Measurements from ENCODE around the gene MYO3B. TPM values are rescaled to one million over a fixed set of nuclear protein-coding genes. Genes with fewer than 3 reads are reported as not detected.
"Not testable (repeated sequence)": the region's sequence is repeated elsewhere in the genome, so short reads cannot be mapped to it uniquely, and the experiment has no call there.

Gene MYO3B
- total RNA-seq, 1 experiment from 2014 or later: not detected

GRCh38 chr2:170428868-170429267 lies 250.9 kb downstream of the MYO3B start:
- no peak for DNase-seq (ENCODE audit: low read depth)

GRCh38 chr2:170432823-170433222 lies 254.9 kb downstream of the MYO3B start:
- no peak for DNase-seq (ENCODE audit: low read depth)

GRCh38 chr2:170433448-170433847 lies 255.5 kb downstream of the MYO3B start:
- no peak for DNase-seq (ENCODE audit: low read depth)

- DNase-seq (ENCODE audit: low read depth): not testable (repeated sequence)
These were observed 256.4 kb downstream of the MYO3B start for GRCh38 chr2:170434396-170434795.

GRCh38 chr2:170434900-170435621 lies 257.1 kb downstream of the MYO3B start:
- DNase-seq (ENCODE audit: low read depth): no peak

- DNase-seq (ENCODE audit: low read depth): no peak
These were observed 258.4 kb downstream of the MYO3B start for GRCh38 chr2:170436077-170436943.

GRCh38 chr2:170446078-170446477 lies 268.1 kb downstream of the MYO3B start:
- DNase-seq (ENCODE audit: low read depth): peak; percentile 26

- DNase-seq (ENCODE audit: low read depth): no peak
These were observed 271.1 kb downstream of the MYO3B start for GRCh38 chr2:170449034-170449433.

GRCh38 chr2:170454471-170455372 lies 276.8 kb downstream of the MYO3B start:
- DNase-seq (ENCODE audit: low read depth): no peak

- DNase-seq (ENCODE audit: low read depth): no peak
These were observed 277.9 kb downstream of the MYO3B start for GRCh38 chr2:170455617-170456426.

GRCh38 chr2:170456914-170457313 lies 279.0 kb downstream of the MYO3B start:
- no peak for DNase-seq (ENCODE audit: low read depth)

- no peak for DNase-seq (ENCODE audit: low read depth)
These were observed 279.8 kb downstream of the MYO3B start for GRCh38 chr2:170457742-170458141.

GRCh38 chr2:170461889-170462288 lies 283.9 kb downstream of the MYO3B start:
- no peak for DNase-seq (ENCODE audit: low read depth)

- no peak for DNase-seq (ENCODE audit: low read depth)
These were observed 284.7 kb downstream of the MYO3B start for GRCh38 chr2:170462433-170463205.

- no peak for DNase-seq (ENCODE audit: low read depth)
These were observed 285.2 kb downstream of the MYO3B start for GRCh38 chr2:170463206-170463537.

- DNase-seq (ENCODE audit: low read depth): no peak
These were observed 286.3 kb downstream of the MYO3B start for GRCh38 chr2:170464268-170464667.

GRCh38 chr2:170465241-170465640 lies 287.3 kb downstream of the MYO3B start:
- DNase-seq (ENCODE audit: low read depth): peak; percentile 67

GRCh38 chr2:170466632-170467031 lies 288.7 kb downstream of the MYO3B start:
- DNase-seq (ENCODE audit: low read depth): no peak

GRCh38 chr2:170467568-170468422 lies 289.8 kb downstream of the MYO3B start:
- peak; percentile 45 for DNase-seq (ENCODE audit: low read depth)

All from M059J (cell line).